M059J (cell line): ENCODE data around the gene PLA2R1. TPM values are rescaled to one million over a fixed set of nuclear protein-coding genes. Genes with fewer than 3 reads are reported as not detected.
A peak's percentile ranks its signal among the peaks of the same experiment; 100 is the strongest.

Source experiments
- DNase-seq: peaks from one replicate; pipeline ENCODE4 v3.0.0-alpha.2; 2012; ENCODE audit warnings: low read depth
- total RNA-seq: library from RNA; depleted of rRNA; stranded (reverse); fragments of >200 nt; shearing (Covaris generic); gene quantifications from 2 replicates; pipeline ENCODE4 v1.2.3, GENCODE V29; 2014

The PLA2R1 gene
- total RNA-seq, 1 experiment from 2014 or later: 1.8 TPM

DNA sequence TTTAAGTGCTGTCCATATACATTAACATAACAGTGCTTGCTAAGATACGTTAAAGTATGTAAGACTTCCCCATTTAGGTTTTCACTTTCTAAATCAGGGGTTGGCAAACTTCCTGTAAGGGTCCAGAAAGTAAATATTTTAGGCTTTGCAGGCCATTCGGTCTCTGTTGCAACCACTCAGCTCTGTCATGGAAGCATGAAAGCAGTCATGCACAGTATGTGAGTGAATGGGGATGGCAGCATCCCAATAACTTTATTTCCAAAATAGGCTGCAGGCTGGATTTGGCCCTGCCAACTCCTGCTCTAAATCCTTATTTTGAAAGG lies 128.7 kb downstream of the PLA2R1 start:
- no peak for DNase-seq

DNA sequence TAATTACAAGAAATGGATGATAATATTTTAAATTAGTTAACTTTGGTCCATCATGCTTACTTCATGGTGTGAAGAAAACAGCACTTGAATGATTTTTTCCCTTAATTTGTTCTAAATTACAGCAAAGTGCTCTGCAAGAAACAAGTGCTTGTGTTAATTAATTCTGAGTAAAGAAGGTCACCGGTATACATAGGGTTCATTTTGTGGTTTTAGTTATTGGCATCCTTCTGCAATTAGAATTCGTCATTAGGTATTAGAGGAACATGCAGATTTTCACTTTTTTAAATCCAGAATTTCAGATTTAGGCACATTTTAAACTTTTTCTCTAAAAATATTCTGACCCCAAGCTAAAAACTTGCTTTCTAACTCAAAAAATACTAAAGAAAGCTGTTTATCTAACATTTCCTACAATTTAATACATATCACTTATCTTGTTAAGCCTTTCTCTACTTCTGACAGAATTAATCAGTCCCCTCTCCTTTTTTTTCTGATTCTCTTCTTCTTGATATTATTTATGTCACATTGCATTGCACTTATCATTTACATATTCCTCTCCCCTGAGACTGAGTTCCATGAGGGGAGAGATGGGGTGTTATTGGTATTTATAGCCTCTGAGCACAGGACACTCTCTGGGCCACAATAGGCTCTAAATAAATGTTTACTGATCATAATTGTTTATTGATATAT lies 129.2 kb downstream of the PLA2R1 start:
- DNase-seq: no peak

DNA sequence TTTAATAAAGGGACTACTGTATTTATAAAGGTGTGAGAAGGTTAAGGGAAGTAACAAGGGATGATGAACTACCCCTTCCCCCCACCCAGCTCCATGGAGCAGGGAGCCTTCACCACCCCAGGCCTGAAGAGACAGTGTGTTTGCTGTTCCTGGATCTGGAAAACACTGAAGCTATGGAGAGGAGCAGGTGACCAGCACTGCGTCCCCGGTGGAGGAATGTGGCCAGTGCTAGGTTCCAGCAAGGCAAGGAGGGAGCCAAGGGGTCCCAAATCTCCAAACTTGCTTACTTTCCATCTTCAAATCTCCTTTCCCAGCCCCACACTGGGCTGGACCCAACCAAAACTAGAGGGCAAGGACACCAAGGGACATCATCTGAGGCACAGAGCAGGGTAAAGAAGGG lies 135.7 kb downstream of the PLA2R1 start:
- DNase-seq: no peak

DNA sequence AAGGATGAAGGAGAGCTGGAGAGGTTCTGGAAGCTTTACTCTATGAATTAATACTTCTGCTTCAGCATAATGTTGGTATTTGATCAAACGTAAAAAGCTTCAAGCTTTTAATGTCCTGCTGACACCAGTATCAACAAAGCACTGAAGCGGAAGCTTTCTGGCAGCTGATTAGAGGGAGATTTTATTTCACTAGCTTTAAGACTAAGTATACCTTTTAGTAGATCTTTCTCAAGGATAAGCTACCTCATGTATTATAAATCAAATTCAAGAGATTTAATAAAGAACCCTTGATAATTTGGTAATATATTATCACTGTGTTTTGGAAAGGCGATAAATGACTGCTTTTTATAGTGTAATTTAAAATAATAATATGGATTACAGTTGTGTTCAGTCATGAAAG lies 136.4 kb downstream of the PLA2R1 start:
- DNase-seq: no peak

DNA sequence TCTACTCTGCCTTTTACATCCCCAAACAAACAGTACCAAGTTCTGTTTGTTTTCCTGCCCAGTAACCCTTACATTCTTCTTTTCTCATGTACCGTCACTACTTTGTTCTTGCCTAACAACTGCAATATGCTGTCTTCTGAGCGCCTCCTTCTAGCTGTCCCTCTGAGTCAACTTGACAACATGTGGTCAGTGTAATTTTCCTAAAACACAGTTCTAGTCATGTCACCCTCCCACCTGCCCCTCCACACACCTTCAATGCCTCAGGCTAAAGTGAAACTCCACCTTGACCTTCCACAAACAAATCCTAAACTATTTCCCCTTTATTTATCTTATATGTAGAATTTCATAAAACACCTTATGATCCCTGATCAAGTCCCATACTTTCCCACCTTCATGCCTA lies 139.9 kb downstream of the PLA2R1 start:
- no peak for DNase-seq

DNA sequence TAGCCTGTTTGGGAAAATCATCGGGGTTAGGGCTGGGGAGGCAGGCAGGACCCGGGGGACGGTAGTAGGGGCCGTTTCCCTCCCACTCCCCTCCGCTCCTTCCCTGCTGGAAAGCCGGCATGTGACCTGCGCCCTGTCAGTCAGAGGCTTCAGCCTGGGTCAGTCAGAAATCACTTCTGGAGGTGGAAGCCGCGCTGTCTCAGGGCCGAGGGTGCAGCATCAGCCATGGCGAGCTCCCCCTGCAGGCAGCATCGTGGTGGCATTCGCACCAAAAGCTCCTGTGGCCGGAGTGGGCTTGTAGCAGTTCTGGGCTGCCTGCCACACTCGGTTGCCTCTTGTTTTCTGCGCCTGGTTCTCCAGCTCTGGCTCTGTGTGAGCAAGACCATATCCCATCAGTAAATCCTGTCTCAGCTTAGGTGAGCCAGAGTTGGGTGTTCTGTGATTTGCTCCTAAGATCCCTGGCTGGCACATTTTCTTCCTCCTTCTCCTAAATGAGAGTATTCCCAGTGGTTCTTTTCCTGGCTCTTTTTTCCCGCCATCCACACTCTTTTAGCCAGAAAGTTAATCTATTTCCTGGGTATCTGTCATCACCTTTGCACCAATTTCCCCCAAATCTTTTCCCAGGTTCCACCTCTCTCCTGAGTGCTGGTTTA lies 140.5 kb downstream of the PLA2R1 start:
- peak; percentile 47 for DNase-seq

DNA sequence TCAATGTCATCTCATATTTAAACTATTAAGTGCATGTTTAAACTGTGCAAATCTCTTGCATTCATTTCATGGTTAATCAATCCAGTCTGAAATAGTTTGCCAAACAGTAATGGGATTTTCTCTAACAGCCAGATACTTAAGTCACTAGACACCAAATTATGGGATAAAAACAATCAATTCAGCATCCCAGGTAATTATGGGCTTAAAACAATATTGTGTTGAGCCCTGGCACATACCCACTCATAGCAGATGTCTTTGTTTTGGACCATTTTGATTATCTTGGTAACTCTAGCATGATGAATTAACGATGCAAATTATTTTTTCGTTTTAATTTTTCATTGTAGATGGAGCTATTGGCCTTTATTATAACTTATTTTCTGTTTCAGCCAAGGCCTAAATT lies 145.9 kb downstream of the PLA2R1 start:
- DNase-seq: no peak

DNA sequence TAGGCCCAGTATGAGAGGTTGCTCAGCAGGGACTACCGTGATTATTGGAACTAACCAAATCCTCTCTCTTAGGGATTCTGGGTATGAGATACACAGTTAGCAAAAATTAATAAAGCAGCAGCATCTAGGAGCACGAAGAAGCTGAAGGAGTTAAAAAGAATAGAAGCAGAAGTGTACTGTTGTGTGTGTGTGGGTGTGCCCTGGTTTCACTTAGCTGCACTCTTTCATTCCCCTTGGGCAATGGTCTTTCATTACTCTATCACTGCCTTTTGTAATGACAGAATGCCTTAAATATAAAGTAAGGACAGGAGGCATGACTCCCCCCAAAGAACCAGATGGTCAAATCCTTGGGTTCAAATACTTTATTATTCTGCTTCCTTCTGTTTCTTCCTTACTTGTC lies 148.5 kb downstream of the PLA2R1 start:
- no peak for DNase-seq

DNA sequence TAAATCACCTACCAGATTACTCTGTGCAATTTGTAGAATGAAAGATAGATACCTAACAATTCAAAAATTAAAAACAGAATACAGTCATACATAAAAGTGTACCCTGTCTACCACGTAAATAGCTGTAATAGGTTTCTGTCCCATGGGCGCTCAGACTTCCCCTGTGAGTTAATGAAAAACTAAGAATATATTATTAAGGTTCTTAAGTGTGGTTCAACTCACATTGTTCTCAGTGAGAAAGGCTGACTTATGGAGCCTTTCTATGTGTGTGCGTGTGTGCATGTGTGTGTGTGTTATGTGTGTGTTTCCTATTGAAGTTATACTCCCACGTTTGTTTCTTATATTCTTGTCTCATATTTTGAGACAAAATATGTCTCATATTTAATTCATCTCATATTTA lies 149.8 kb downstream of the PLA2R1 start:
- no peak for DNase-seq

DNA sequence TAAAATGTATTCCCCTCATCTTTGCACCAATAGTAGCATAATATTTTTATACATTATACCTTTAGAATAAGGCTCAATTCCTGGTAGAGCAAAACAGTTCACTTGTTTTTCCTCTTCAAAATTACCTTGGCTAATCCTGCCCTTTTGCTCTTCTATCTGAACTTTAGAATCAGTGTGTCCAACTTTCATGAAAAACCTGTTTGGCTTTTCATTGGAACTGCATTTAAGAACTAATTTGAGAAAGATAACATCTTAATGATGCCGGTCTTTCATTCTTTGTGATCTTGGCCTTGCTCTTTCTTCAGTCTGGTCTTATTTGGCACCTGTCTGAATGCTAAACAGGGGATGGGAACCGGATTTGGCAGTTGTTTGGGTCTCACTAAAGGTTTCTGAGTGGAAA lies 151.5 kb downstream of the PLA2R1 start:
- DNase-seq: no peak

DNA sequence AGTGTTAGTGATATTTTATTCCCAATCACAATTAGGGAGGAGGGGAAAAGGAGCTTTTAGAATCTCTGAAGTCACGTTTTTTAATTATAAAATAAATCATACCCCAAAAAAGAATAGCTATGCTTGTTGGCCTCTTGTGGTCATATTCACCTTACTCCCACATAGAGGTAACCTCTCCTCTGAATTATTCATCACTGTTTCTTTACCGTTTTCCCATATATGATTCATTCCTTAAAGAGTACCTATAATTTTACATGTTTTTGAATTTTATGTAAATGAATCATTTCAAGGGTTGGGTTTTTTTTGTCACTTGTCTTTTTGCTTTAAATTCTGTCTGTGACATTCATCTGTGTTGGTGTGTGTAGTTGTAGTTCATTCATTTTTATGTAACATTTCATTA lies 153.8 kb downstream of the PLA2R1 start:
- no peak for DNase-seq

DNA sequence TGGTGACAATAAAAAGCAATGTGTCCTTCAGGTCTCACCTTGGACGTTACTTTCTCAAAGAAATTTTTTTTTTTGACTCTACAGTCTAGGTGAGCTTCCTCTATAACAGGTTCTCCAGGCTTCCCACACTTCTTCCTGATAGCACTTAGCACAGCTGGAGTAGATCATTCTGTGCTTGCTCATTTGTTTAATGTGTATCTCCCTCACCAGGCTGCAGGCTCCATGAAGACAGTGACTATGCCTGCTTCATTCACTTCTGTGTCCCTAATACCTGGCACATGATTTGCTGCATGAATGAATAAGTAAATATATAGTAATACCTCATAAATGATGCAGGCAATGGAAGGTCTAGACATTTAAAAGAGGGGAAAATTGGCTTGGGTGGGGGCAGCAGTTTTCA lies 154.5 kb downstream of the PLA2R1 start:
- no peak for DNase-seq

DNA sequence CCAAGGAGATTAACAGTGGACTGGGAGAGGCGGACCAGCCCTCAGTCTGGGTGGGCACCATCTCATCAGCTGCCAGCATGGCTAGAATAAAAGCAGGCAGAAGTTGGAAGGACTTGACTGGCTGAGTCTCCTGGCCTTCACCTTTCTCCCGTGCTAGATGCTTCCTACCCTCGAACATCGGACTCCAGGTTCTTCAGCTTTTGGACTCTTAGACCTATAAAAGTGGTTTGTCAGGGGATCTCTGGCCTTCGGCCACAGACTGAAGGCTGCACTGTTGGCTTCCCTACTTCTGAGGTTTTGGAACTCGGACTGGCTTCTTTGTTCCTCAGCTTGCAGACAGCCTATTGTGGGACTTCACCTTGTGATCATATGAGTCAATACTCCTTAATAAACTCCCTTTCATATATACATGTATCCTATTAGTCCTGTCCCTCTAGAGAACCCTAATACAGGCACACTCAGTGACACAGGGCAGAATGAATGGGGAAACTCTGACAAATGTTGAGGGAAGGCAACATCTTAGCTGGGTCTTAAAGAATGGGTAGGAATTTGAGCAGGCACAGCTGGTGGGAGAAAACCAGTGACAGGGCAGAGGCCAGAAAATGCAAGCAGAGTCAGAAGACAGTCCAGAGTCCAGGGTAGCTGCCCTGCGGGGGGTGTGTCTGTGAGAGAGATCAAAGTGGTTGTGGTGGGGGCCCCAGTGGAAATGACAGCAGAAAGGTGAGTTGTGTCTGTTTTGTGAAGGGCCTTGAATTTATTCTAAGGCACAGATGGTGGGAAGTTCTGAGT lies 156.3 kb downstream of the PLA2R1 start:
- DNase-seq: no peak

DNA sequence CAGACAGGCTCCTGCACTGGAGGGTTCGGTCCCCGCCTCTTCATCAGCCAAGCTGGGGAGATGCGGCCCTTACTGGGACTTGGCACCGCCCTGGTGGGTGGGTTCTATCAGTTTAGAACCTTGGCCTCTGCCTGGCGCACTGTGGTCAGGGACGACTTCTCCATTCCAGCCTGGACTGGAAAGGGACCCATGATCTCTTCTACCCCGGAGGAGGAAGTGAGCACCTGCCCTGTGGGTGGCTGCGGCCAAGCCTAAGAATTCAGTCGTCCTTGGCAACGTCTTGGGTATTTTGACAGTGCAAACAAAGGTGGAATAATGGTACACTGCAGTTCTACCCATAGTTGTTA lies 157.5 kb downstream of the PLA2R1 start:
- no peak for DNase-seq

DNA sequence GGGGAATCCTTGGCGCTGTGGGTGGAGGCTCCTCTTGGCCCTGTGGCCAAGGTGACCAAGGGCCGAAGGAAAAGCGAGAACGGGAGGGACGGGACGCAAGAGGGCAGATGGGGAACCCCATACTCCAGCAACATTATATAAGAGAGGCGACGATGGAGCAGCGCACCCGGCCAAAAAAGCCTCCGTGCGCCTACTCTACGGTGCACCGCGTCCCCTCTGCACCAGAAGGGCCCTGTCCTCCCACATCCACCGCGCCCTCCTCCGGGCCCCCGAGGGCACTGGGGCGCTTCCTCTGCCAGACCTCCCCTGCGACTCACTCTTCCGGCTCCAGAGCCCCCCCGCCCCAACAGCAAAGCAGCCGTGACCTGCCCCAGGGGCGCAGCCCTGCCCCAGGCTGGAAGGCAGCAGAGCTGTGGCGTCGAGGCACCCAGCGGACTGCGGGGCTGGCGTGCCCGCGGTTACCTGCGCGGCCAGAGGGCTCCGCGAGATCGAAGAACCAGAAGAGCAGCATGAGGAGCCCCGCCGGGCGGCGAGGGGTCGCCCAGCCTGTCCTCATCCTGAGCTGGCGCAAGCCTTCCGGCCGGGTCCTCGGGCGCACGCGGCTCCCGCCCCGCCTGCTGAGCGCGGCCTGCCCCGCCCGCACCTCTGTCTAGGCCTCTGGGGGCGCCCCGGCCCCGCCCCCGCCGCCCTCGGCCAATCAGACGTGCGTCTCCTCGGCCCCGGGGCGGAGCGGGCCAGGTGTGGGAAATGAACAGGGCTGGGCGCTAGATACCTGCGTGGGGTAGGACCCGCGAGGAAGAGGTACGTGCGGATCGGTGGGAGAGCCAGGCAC lies 158.1 kb downstream of the PLA2R1 start, which contains the start of gene LY75:
Gene LY75 (minus strand): TSS at position 630 of the 832 bp plus-strand sequence.
- peak; percentile 39 for DNase-seq

DNA sequence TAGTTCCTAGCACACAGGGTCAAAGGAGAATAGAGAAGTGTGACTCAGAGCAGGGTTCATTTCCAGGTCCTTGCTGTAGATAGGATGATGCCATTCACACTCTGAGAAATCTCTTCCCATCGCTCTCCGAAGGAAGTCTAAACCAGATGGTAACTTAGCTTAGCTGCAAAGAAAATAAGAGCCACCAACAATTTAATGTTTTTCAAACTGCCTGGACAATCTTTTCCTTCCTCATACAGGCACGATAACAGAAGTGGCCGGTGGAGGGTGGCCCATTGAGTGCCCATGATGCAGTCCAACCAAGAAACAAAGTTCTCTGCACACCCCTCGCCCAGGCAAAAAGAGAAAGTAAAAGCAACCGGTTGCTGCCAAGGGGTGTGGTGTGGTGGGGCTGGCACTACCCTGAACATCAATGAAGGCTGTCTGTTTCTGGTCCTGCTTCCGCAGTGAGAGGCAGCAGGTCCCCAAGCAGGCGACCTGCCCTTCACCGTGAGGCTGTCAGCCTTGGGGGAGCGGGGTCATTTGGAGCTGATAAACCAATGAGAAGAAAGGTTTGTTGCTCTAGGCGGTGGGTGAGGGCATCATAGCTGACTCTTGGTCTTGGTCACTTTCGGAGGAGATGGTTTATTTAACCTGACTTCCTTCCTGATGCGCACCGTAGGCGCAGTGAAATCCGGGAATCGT lies 158.8 kb downstream of the PLA2R1 start:
- DNase-seq: peak; percentile 66

DNA sequence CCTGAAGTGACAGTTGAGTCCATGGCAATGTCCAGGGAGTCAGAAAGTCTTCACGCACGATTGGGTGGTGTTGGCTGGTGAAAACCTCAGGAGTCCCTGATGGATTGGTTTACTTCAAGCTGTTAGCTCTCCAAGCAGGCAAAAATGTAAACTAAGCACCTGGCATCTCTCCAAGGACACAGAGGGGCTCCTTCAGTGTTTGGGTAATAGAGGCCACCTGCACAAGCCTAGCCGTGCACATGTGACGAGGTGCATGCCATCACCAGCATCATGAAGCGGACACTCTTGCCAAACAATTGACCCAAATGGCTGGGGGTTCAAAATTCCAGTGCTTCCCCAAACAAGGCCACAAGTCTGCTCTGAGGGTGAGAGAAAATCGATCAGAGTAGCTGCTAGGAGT lies 159.7 kb downstream of the PLA2R1 start:
- no peak for DNase-seq

DNA sequence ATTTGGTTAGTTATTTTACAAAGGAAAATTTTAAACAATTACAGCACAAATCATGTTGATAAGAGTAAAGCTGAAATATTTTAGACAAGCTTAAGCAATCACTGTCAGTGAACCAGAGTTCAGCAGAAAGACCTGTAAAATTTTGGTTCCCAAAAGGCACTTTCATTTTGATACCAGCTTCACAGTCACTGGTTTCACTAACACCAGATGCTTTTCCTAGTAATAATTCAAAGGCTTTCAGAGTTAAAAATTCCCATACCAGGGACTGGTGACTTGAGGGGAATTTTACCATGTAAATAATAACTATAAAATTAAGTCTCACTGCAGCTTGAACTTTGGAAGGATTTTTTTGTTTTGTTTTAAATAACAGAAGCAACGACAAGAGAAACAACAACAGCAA lies 162.1 kb downstream of the PLA2R1 start:
- DNase-seq: no peak

DNA sequence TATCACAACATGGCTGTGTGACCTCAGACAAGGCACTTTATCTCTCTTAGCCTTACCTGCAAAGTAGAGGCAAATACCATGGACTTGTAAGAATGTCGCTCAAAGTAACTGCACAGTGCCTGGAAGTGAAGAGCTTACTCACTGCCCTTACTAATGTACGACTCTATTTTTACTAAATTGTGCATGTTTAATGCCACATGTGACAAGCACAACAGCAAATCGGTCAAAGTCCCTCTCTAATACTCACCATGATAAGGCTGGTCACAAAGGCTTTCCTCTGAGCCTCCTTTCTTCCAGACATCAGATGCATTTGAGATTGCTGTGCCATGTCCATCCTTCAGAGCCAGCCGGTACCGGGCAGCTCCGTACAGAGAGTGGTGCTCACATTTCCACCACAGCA lies 164.0 kb downstream of the PLA2R1 start:
- no peak for DNase-seq

DNA sequence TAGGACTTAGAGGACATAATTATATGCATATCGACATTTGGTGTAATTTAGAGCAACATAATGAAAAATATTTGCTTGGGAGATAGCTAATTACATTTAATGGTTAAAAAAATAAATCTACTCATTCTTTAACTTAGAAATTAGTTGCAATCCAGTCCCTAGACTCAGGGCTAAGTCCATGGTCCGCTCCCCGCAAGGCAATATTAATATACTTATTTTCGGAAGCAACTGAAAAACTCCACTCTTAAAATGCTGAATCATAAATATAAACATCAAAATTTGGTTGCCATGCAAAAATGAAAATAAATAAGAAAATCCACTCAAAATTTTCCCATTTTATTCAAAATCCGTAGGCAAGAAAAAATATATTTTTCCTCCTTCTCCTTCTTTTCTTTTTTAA lies 164.7 kb downstream of the PLA2R1 start:
- no peak for DNase-seq

DNA sequence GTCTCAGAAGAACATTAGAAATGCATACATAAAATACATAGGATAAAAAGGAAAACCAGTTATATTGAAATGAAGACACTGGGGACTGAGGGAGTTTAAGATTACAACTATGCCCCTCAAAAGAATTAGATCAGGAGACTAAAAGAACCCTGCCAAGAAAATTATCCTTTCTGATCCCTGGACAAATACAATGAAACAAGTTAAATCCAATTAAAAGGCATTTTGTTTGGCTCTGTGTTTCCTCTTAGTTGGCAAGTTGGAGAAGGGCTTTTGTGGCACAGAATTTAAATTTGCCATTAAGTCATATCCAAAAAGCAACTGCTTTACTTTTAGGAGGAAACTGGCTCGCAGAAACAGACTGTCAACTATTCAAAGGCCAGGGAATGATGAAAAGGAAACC lies 165.3 kb downstream of the PLA2R1 start:
- DNase-seq: no peak
